Sigmoid colon (tissue), 4 donors: Measurements from ENCODE around the gene FCAR.

Experiments
- POLR2AphosphoS5 ChIP-seq, 4 donors: sonication (generic); formaldehyde crosslinking; IDR thresholded peaks; one replicate each; pipeline ENCODE4 v1.6.1; 2017; ENCODE audit warnings: antibody characterized with exemption in 4 of 4
- TF ChIP-seq, protein P1 (sequence below), 4 experiments: fragments of 450-650 bp in 3 of 4; fragments of 200-600 bp in 1 of 4; IDR thresholded peaks; one replicate each; pipeline ENCODE4 v1.5.1; 2016 to 2019; ENCODE audit warnings: antibody characterized with exemption in 4 of 4, mild to moderate bottlenecking in 3 of 4, moderate library complexity in 2 of 4

DNA sequence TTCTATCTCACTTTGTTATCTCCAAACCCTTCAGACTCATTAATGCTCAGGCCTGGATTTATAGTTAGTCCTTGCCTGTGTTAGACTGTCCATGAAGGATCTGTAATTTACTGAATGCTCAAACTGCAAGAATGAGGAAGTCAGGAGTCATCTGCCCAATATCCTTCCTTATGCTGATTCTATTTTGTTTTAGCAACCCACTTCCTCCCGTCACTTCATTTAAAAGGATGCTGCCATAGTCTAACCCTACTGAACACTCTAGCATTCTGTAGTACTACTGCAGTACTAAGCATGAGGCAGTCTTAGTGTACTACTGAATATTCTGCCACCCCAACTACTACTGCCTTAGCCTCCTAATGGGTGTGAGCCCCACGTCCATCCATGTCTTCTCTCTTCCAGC lies 1.5 kb downstream of the FCAR start:
- TF ChIP-seq, protein P1, sequence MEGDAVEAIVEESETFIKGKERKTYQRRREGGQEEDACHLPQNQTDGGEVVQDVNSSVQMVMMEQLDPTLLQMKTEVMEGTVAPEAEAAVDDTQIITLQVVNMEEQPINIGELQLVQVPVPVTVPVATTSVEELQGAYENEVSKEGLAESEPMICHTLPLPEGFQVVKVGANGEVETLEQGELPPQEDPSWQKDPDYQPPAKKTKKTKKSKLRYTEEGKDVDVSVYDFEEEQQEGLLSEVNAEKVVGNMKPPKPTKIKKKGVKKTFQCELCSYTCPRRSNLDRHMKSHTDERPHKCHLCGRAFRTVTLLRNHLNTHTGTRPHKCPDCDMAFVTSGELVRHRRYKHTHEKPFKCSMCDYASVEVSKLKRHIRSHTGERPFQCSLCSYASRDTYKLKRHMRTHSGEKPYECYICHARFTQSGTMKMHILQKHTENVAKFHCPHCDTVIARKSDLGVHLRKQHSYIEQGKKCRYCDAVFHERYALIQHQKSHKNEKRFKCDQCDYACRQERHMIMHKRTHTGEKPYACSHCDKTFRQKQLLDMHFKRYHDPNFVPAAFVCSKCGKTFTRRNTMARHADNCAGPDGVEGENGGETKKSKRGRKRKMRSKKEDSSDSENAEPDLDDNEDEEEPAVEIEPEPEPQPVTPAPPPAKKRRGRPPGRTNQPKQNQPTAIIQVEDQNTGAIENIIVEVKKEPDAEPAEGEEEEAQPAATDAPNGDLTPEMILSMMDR (IDR thresholded peaks at IDR 0.05), result no peak
- peak in 1 of 4 donors; percentile 23 for TF ChIP-seq POLR2AphosphoS5 (IDR thresholded peaks at IDR 0.05)
